ENCODE measurements around the gene ADRA1B. TPM values are rescaled to one million over a fixed set of nuclear protein-coding genes. Genes with fewer than 3 reads are reported as not detected.
A peak's percentile ranks its signal among the peaks of the same experiment; 100 is the strongest.

Gene ADRA1B
- total RNA-seq, 4 donors from 2014 or later: under 0.01 to 5.2 (median 1.2) TPM; not detected in 1

- no peaks in the 10 kb centered on the region for H3K9me3 ChIP-seq
- no peak for TF ChIP-seq POLR2A (IDR thresholded peaks at IDR 0.05)
- no peak for TF ChIP-seq CTCF (IDR thresholded peaks at IDR 0.05)
- no peaks in the 10 kb centered on the region for H3K27me3 ChIP-seq
- H3K4me3 ChIP-seq: no peak overlapping the region
- intact Hi-C loops (cut with DNase I; ENCODE audit: low total_unique reads): no loop called here
- no peak overlapping the region for H3K27ac ChIP-seq
- no peaks in the 10 kb centered on the region for H3K36me3 ChIP-seq
- no peak for DNase-seq
- H3K4me1 ChIP-seq: no peaks in the 10 kb centered on the region
These were observed 29.1 kb downstream of the ADRA1B start for GRCh38 chr5:159945359-159945758.

GRCh38 chr5:159947708-159948358 lies 31.6 kb downstream of the ADRA1B start:
- Histone ChIP-seq H3K36me3 (no peaks in the 10 kb centered on the region), H3K27me3 (no peaks in the 10 kb centered on the region), H3K27ac (no peak overlapping the region), H3K4me1 (no peaks in the 10 kb centered on the region), H3K4me3 (no peak overlapping the region), H3K9me3 (no peaks in the 10 kb centered on the region)
- DNase-seq: peak in 1 of 2 donors; percentile 15
- TF ChIP-seq CTCF (IDR thresholded peaks at IDR 0.05) (no peak), POLR2A (IDR thresholded peaks at IDR 0.05) (no peak)
- intact Hi-C loops (cut with DNase I; ENCODE audit: low total_unique reads): no loop called here

GRCh38 chr5:159951387-159951786 lies 35.1 kb downstream of the ADRA1B start:
- no peak overlapping the region for H3K27ac ChIP-seq
- intact Hi-C loops (cut with DNase I; ENCODE audit: low total_unique reads): no loop called here
- DNase-seq: no peak
- no peak overlapping the region for H3K4me3 ChIP-seq
- H3K9me3 ChIP-seq: no peaks in the 10 kb centered on the region
- H3K27me3 ChIP-seq: no peaks in the 10 kb centered on the region
- no peak for TF ChIP-seq POLR2A (IDR thresholded peaks at IDR 0.05)
- no peaks in the 10 kb centered on the region for H3K36me3 ChIP-seq
- H3K4me1 ChIP-seq: no peaks in the 10 kb centered on the region

GRCh38 chr5:159951834-159952233 lies 35.6 kb downstream of the ADRA1B start:
- TF ChIP-seq CTCF (IDR thresholded peaks at IDR 0.05) (no peak), POLR2A (IDR thresholded peaks at IDR 0.05) (no peak)
- no peak for DNase-seq
- Histone ChIP-seq H3K4me3 (no peak overlapping the region), H3K27me3 (no peaks in the 10 kb centered on the region), H3K36me3 (no peaks in the 10 kb centered on the region), H3K4me1 (no peaks in the 10 kb centered on the region), H3K9me3 (no peaks in the 10 kb centered on the region), H3K27ac (no peak overlapping the region)
- intact Hi-C loops (cut with DNase I; ENCODE audit: low total_unique reads): no loop called here

- no peak for TF ChIP-seq POLR2A (IDR thresholded peaks at IDR 0.05)
- no peak for TF ChIP-seq CTCF (IDR thresholded peaks at IDR 0.05)
- intact Hi-C loops (cut with DNase I; ENCODE audit: low total_unique reads): no loop called here
- Histone ChIP-seq H3K9me3 (no peaks in the 10 kb centered on the region), H3K36me3 (no peaks in the 10 kb centered on the region), H3K27ac (no peak overlapping the region), H3K27me3 (no peaks in the 10 kb centered on the region), H3K4me3 (no peak overlapping the region), H3K4me1 (no peaks in the 10 kb centered on the region)
- no peak for DNase-seq
These were observed 37.3 kb downstream of the ADRA1B start for GRCh38 chr5:159953609-159954008.
